GM18505 (cell line): ENCODE data around the gene THSD4.

Experiments used
- ATAC-seq: cut with Tn5 transposase; IDR thresholded peaks from one replicate; pipeline ENCODE4 v1.9.1; 2021; ENCODE audit not compliant: unreplicated experiment
- POLR2A ChIP-seq: IDR thresholded peaks from 4 replicates; pipeline ENCODE4 v1.6.1; 2011; ENCODE audit warnings: borderline replicate concordance; ENCODE audit not compliant: insufficient read depth, insufficient read length; ENCODE audit errors: extremely low read depth

THSD4 gene

GRCh38 chr15:71136159-71136783 is 21.0 kb downstream of the THSD4 start:
- TF ChIP-seq POLR2A, result no peak
- no peak for ATAC-seq

- ATAC-seq, result no peak
- TF ChIP-seq POLR2A, result no peak
These were observed 21.7 kb downstream of the THSD4 start for GRCh38 chr15:71136793-71137518.

GRCh38 chr15:71138473-71138872 is 23.2 kb downstream of the THSD4 start:
- no peak for TF ChIP-seq POLR2A
- ATAC-seq, result no peak

- ATAC-seq, result no peak
- TF ChIP-seq POLR2A, result no peak
These were observed 24.0 kb downstream of the THSD4 start for GRCh38 chr15:71139241-71139640.

- no peak for ATAC-seq
- TF ChIP-seq POLR2A, result no peak
These were observed 26.3 kb downstream of the THSD4 start for GRCh38 chr15:71141572-71141971.

GRCh38 chr15:71142780-71143179 is 27.5 kb downstream of the THSD4 start:
- no peak for TF ChIP-seq POLR2A
- ATAC-seq, result no peak

- TF ChIP-seq POLR2A, result no peak
- no peak for ATAC-seq
These were observed 28.4 kb downstream of the THSD4 start for GRCh38 chr15:71143373-71144310.

GRCh38 chr15:71145648-71146047 is 30.4 kb downstream of the THSD4 start:
- TF ChIP-seq POLR2A, result no peak

GRCh38 chr15:71146580-71146982 is 31.3 kb downstream of the THSD4 start:
- TF ChIP-seq POLR2A, result no peak
- no peak for ATAC-seq

More at GRCh38 chr15:71145648-71146047, 30.4 kb downstream of the THSD4 start:
- no peak for ATAC-seq

GRCh38 chr15:71148048-71148447 is 32.8 kb downstream of the THSD4 start:
- no peak for TF ChIP-seq POLR2A
- ATAC-seq, result no peak

- ATAC-seq, result no peak
- TF ChIP-seq POLR2A, result no peak
These were observed 34.6 kb downstream of the THSD4 start for GRCh38 chr15:71149646-71150557.

- ATAC-seq, result no peak
- no peak for TF ChIP-seq POLR2A
These were observed 35.8 kb downstream of the THSD4 start for GRCh38 chr15:71151081-71151480.

- ATAC-seq, result no peak
These were observed 37.3 kb downstream of the THSD4 start for GRCh38 chr15:71152542-71152941.

More at GRCh38 chr15:71152542-71152941, 37.3 kb downstream of the THSD4 start:
- no peak for TF ChIP-seq POLR2A
